Measurements from ENCODE around the gene PALB2.

GRCh38 chr16:23679274-23679985 lies 38.3 kb upstream of the PALB2 start:
- no peak for TF ChIP-seq CTCF (IDR thresholded peaks at IDR 0.05)
- no peak for TF ChIP-seq POLR2A (IDR thresholded peaks at IDR 0.05)
- TF ChIP-seq POLR2AphosphoS5 (IDR thresholded peaks at IDR 0.05; ENCODE audit: insufficient read depth in 1 of 2, low read depth in 1 of 2), result no peak

Measured in vagina (tissue), 2 donors.